Ovary (tissue), 9 donors: ENCODE measurements around the gene COL15A1. TPM values are rescaled to one million over a fixed set of nuclear protein-coding genes. Genes with fewer than 3 reads are reported as not detected.

Experiments
- DNase-seq, 5 donors: peaks; one replicate each; pipeline ENCODE4 v3.0.0-alpha.2; 2019 to 2020
- H3K27ac ChIP-seq, 2 donors: fragments of 200-600 bp; one replicate each; pipeline versions ENCODE4 v1.5.1 to v1.8.0; 2019 to 2022
- H3K27me3 ChIP-seq: fragments of 200-600 bp; one replicate; pipeline ENCODE4 v1.8.0; 2022
- H3K36me3 ChIP-seq: fragments of 200-600 bp; sonication (generic); one replicate; pipeline ENCODE4 v1.5.1; 2019
- H3K4me1 ChIP-seq: one replicate; pipeline ENCODE4 v1.8.1; 2013; ENCODE audit warnings: mild to moderate bottlenecking, moderate library complexity; ENCODE audit not compliant: insufficient read depth
- H3K4me3 ChIP-seq: fragments of 200-600 bp; sonication (generic); one replicate; pipeline ENCODE4 v1.5.1; 2017
- H3K9me3 ChIP-seq, 2 donors: fragments of 200-600 bp in 1 of 2; sonication (generic) in 1 of 2; one replicate each; pipeline versions ENCODE4 v1.5.1 to v1.8.1; 2013 to 2019; ENCODE audit warnings: mild to moderate bottlenecking in 1 of 2, moderate library complexity in 1 of 2
- EP300 ChIP-seq: sonication (generic); formaldehyde crosslinking; IDR thresholded peaks from one replicate; pipeline ENCODE4 v1.6.1; 2017; ENCODE audit warnings: antibody characterized with exemption
- POLR2A ChIP-seq: fragments of 450-650 bp; IDR thresholded peaks from one replicate; pipeline ENCODE4 v1.6.1; 2017; ENCODE audit warnings: antibody characterized with exemption, mild to moderate bottlenecking, moderate library complexity
- WGBS, 3 donors: extraction: QIAGEN DNeasy Blood & Tissue Kit in 1 of 3; methylation state at CpG; one replicate each; pipeline versions ENCODE4 v1.1.5 to v1.1.7; 2013 to 2017; 5-methylcytosine and 5-hydroxymethylcytosine counted together
- intact Hi-C, 4 donors: fragments of 100-400 bp; cut with DNase I; formaldehyde crosslinking; loops; one replicate each; pipeline versions ENCODE4 v1.11.0 to v1.15.1; 2022 to 2023
- polyA plus RNA-seq, 2 donors: library from polyadenylated mRNA; stranded (reverse); fragments of 200-250 nt in 1 of 2; fragments of 350-450 nt in 1 of 2; fragmentation: Illumina TruSeq in 1 of 2; extraction: RNeasy Lipid Tissue Mini Kit (QIAGEN cat#74804) in 1 of 2; gene quantifications; one replicate each; pipeline ENCODE4 v1.2.3, GENCODE V29; 2013 to 2014
- total RNA-seq, 7 donors: library from RNA; depleted of rRNA in 2 of 7; stranded (reverse); fragments of >200 nt in 2 of 7; fragmentation: NEBNext Ultra II Directional in 3 of 7; extraction: Animal tissue kit (Norgen Biotek cat#: 25700) in 3 of 7; gene quantifications; one replicate each; pipeline versions ENCODE4 v1.1.0 to v1.2.4, GENCODE V29; 2016 to 2023
- TF ChIP-seq, protein P1 (sequence below), 3 donors: fragments of 450-650 bp in 2 of 3; fragments of 200-600 bp in 1 of 3; IDR thresholded peaks; one replicate each; pipeline versions ENCODE4 v1.5.1 to v1.8.0; 2016 to 2022; ENCODE audit warnings: antibody characterized with exemption in 3 of 3, mild to moderate bottlenecking in 1 of 3
- donor health status: DM: no; HTN: no; CAD: no; lungs with moderate emphysema.
- donor health status: DM: no; HTN: no; CAD: no.
- donor health status: Bipolar disorder and iron deficiency.
- donor health status: DM: yes; HTN: yes; CAD: no.
- donor health status: DM: no; HTN: no; CAD: no.
- donor health status: DM: yes; HTN: yes; CAD: no.

Gene COL15A1
- total and polyA plus RNA-seq, 9 donors, result 12.8 to 195 (median 48.6) TPM

- 68 to 86% (median 70%) methylated on average over 1 of the region's 1 CpG for WGBS, 3 donors
- TF ChIP-seq POLR2A, result no peak
- TF ChIP-seq, protein P1, sequence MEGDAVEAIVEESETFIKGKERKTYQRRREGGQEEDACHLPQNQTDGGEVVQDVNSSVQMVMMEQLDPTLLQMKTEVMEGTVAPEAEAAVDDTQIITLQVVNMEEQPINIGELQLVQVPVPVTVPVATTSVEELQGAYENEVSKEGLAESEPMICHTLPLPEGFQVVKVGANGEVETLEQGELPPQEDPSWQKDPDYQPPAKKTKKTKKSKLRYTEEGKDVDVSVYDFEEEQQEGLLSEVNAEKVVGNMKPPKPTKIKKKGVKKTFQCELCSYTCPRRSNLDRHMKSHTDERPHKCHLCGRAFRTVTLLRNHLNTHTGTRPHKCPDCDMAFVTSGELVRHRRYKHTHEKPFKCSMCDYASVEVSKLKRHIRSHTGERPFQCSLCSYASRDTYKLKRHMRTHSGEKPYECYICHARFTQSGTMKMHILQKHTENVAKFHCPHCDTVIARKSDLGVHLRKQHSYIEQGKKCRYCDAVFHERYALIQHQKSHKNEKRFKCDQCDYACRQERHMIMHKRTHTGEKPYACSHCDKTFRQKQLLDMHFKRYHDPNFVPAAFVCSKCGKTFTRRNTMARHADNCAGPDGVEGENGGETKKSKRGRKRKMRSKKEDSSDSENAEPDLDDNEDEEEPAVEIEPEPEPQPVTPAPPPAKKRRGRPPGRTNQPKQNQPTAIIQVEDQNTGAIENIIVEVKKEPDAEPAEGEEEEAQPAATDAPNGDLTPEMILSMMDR (IDR thresholded peaks at IDR 0.05), result no peak
- TF ChIP-seq EP300, result no peak
- Histone ChIP-seq H3K9me3 (no peaks in the 10 kb centered on the region), H3K36me3 (no peaks in the 10 kb centered on the region), H3K4me3 (no peak overlapping the region), H3K27ac (no peak overlapping the region), H3K4me1 (peaks cover 5% of the 10 kb centered on the region), H3K27me3 (no peaks in the 10 kb centered on the region)
- intact Hi-C loops, result no loop called here
- DNase-seq, result no peak
Measured at GRCh38 chr9:99027443-99027842, 83.7 kb downstream of the COL15A1 start.

GRCh38 chr9:99029083-99029645, 85.5 kb downstream of the COL15A1 start:
- intact Hi-C loops, result no loop called here
- 84 to 86% (median 85%) methylated on average over 2 of the region's 2 CpGs for WGBS, 3 donors
- H3K27me3 ChIP-seq, result no peaks in the 10 kb centered on the region
- no peaks in the 10 kb centered on the region for H3K4me1 ChIP-seq
- no peak overlapping the region for H3K4me3 ChIP-seq
- H3K27ac ChIP-seq, result no peak overlapping the region
- no peak for TF ChIP-seq POLR2A
- TF ChIP-seq EP300, result no peak
- TF ChIP-seq, protein P1 (IDR thresholded peaks at IDR 0.05), result no peak
- DNase-seq, result no peak
- no peaks in the 10 kb centered on the region for H3K36me3 ChIP-seq
- no peaks in the 10 kb centered on the region for H3K9me3 ChIP-seq

GRCh38 chr9:99030092-99030511, 86.4 kb downstream of the COL15A1 start:
- no peak for TF ChIP-seq POLR2A
- TF ChIP-seq, protein P1 (IDR thresholded peaks at IDR 0.05), result no peak
- TF ChIP-seq EP300, result no peak
- Histone ChIP-seq H3K4me1 (no peaks in the 10 kb centered on the region), H3K9me3 (no peaks in the 10 kb centered on the region), H3K4me3 (no peak overlapping the region), H3K27ac (no peak overlapping the region), H3K27me3 (no peaks in the 10 kb centered on the region), H3K36me3 (no peaks in the 10 kb centered on the region)
- no peak for DNase-seq
- intact Hi-C loops, result no loop called here
- WGBS, 3 donors, result 25 to 48% (median 39%) methylated on average over 3 of the region's 3 CpGs

GRCh38 chr9:99030610-99031109, 87.0 kb downstream of the COL15A1 start:
- Histone ChIP-seq H3K9me3 (no peaks in the 10 kb centered on the region), H3K4me1 (no peaks in the 10 kb centered on the region), H3K27ac (no peak overlapping the region), H3K27me3 (no peaks in the 10 kb centered on the region), H3K36me3 (no peaks in the 10 kb centered on the region), H3K4me3 (no peak overlapping the region)
- 95 to 96% (median 95%) methylated on average over 3 of the region's 3 CpGs for WGBS, 3 donors
- TF ChIP-seq EP300 (no peak), POLR2A (no peak)
- TF ChIP-seq, protein P1 (IDR thresholded peaks at IDR 0.05), result no peak
- DNase-seq, result no peak
- intact Hi-C loops, result no loop called here
